Activated CD4-positive, alpha-beta T cell treated with anti-CD3 and anti-CD28 coated beads, Interleukin-2, amount 50 U/mL, for 24 hours (primary cell): ENCODE results near the gene LAIR2.
"Not testable (repeated sequence)": the region's sequence is repeated elsewhere in the genome, so short reads cannot be mapped to it uniquely, and the experiment has no call there.

Experiments used
- DNase-seq, 2 donors: peaks; one replicate each; pipeline ENCODE4 v3.0.0-alpha.2; 2020; ENCODE audit warnings: low read depth in 1 of 2, low spot score in 1 of 2

LAIR2 gene

DNA sequence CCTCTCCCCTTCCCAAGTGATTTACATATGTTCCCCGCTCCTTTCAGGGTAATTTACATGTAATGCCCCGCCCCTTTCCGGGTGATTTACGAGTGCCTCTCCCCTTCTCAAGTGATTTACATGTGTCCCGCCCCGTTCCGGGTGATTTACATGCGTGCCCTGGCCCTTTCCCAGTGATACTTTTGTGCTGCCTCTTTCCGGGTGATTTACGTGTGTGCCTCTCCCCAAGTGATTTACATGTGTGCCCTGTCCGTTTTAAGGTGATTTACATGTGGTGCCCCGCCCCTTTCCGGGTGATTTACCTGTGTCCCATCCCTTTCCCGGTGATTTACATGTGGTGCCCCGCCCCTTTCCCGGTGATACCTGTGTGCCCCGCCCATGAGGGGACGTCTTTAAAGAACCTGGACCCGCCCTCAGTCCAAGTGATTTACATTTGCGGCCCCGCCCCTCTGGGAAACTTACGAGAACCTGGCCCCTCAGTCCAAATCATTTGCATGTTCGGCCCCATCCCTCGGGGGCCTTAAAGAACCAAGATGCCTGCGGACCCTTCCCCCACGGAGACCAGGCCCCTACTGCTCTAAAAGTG, 38.5 kb upstream of the LAIR2 start:
- peak; percentile 65 to 75 for DNase-seq

DNA sequence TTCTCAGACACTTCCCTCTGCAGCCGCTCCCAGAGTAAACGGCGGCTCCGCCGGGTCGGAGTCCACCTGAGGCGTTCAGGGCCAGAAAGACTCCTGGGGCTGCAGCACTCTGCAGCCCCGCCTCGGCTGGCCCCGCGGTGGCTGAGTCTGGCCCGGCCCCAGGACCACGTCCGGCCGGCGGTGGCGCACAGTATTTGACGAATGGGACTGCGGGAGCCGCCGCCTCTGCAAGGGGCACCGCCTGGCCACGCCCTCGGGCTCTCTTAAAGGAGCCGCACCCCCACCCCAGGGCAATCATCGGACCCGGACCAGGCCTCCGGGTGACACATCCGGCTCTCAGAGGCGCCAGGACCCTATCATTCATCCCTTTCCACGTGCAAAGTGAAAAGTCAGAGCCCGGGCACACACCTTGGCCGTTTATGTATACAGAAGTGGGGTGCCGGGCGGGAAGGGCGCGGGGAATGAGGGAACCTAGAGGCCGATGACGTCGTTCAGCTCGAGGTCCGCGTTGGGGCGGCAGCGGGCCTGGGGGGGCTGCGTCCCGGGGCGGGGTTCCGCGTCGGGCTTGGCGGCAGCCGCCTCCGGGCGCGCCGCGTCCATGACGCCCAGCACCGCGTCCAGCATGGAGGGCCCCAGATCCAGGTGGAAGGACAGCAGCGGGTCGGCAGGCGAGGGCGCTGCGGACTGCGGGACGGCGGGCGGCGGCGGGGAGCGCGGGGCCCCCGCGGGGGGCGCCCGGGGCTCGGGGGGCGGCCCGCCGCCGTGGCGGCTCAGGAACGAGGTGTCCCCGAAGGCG, 37.8 kb upstream of the LAIR2 start:
- peak; percentile 52 to 57 for DNase-seq

DNA sequence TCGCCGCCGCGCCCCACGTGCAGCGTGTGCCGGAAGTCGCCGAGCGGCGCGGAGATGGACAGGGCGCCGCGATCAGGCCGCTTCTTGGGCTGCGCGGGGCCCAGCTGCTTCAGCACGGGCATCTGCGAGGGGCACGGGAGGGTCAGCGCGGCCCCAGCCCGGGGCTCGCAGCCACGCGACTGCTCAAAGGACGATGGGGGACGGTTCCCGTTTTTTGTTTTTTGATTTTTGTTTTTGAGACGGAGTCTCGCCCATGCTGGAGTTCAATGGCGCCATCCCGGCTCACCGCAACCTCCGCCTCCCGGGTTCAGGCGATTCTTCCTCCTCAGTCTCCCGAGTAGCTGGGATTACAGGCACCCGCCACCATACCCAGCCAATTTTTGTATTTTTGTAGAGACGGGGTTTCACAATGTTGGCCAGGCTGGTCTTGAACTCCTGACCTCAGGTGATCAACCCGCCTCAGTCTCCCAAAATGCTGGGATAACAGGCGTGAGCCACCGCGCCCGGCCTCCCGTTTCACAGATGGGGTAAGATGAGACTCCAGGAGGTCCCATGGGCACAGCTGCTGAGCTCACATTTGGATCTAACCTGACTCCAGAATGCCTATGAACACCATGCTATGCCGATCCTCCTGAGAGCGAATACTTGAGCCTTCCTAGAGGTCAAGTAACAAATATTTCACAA, 37.1 kb upstream of the LAIR2 start:
- DNase-seq, result no peak

DNA sequence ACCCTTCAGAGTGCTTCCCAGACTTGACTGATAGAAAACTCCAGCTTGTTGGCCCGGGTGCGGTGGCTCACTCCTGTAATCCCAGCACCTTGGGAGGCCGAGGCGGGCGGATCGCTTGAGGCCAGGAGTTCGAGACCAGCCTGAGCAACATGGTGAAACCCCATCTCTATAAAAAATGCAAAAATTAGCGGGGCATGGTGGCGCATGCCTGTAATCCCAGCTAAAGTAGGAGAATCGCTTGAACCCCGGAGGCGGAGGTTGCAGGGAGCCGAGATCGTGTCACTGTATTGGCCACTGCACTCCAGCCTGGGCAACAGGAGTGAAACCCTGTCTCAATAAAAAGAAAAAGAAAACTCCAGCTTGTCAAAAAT, 36.5 kb upstream of the LAIR2 start:
- not testable (repeated sequence) for DNase-seq

DNA sequence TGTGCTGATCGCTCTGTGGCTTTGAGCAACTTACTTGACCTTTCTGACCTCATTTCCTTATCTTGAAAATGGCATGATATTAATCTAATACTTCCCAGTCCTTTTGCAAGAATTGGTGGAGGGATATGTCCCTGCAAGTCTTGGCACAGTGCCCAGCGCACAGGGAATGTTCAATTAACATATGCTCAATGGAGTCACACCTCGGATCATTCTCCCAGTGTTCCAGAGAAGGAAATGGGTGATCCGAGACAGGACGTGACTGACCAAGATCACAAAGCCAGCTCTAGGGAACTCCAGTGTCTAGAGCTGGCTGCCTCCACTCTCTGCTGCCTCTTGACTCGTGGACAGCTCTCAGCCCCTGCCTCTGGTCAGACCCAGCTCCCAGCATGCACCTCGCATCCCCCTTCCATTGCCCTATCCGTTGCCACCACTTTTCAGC, 33.1 kb upstream of the LAIR2 start:
- no peak for DNase-seq

DNA sequence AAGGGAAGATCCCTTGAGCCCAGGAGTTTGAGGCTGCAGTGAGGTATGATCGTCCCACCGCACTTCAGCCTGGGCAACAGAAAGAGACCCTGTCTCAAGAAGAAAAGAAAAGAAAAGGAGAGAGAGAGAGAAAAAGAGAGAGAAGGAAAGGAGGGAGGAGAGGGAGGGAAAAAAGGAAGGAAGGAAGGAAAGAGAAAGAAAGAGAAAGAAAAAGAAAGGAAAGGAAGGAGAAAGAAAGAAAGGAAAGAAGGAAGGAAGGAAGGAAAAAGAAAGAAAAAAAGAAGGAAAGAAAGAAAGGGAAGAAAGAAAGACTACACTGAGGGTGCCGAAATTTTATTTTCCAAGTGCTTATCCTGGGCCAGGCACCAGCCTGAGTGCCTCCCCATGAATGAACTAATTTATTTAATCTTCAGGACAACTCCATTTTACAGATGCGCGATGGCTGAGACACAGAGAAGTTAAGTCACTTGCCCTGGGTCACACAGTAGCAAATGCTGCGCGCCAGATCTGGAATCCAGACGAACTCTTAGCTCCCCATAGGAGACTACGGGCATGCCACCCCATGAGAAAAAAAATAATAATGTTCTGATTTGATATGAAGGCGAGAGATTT, 32.2 kb upstream of the LAIR2 start:
- no peak for DNase-seq

DNA sequence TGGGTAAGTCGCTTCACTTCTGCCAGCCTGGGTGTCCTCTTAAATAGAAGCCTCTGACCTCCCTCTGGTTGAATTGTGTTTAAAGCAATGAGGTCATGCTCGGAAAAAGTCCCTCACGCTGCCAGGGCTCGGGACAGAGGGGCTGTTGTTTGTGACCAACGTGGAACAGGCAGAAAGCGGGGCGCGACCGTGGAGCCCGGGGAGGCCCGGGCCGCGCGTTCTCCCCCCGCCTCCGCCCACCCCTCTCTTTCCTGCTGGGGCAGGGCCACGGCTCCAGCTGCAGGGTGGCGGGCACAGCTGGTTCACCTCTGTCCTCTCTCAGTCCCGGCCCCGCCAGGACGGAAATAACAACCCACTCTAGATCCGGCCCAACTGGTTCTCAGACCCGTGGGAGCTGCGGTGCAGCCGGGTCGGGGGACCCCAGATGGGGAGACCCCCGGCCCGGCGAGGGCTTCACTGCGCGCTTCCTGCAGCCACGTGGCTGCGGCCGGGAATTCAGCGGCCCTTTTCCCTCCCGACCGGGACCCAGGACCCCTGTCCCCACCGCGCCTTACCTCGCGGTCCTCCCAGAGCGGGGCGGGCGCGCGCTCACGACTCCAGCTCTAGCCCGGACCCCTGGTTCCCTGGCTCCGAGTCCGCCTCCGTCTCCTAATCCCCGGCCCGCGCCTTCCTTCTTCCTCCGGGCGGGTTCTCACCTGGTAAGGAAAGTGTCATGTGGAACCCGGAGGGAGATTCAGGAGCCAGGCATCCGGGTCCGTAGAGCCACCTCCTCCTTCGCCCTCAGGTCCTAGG, 31.4 kb upstream of the LAIR2 start:
- no peak for DNase-seq

DNA sequence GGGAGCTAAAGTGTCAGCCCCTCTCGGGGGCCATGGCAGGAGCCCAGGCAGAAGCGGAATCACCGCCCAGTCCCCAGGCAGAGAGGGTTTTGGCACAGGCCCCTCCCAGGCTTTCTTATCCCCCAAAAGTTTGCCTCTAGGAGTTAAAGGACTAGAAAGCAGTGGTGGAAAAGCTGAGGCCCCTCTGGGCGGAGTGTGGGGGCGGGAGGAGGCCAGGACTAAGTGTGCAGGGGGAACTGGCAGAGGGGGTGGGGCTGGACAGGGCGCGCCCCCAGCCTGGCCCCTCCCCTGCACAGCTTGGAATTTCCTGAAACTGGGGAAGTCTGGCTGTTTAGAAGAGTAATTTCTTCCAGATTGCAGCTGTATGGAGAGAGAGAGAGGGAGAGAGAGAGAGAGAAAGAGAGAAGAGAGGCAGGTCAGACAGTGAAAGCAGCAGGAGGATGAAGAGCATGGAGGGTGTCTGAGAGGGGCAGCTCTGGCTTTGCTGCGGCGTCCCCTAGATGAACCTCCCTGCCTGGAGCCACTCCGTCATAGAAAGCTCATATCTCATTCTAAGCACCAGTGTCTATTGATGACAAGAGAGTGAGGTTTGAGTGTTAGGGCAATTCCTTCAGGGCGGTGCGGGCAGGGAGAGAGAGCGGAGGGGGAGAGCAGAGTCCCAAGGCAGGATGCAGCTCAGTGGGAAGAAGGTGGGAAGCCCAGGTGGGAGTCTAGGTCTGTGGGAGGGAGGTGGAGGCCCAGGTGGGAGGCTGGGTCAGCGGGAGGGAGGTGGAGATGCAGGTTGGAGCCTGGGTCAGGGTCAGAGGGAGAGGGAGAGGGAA, 29.4 kb upstream of the LAIR2 start, which contains the start of gene CDC42EP5:
Gene CDC42EP5 (minus strand): TSS at position 226 of the 821 bp plus-strand sequence. CDS start 7,749 bp downstream, outside the sequence.
- no peak for DNase-seq

DNA sequence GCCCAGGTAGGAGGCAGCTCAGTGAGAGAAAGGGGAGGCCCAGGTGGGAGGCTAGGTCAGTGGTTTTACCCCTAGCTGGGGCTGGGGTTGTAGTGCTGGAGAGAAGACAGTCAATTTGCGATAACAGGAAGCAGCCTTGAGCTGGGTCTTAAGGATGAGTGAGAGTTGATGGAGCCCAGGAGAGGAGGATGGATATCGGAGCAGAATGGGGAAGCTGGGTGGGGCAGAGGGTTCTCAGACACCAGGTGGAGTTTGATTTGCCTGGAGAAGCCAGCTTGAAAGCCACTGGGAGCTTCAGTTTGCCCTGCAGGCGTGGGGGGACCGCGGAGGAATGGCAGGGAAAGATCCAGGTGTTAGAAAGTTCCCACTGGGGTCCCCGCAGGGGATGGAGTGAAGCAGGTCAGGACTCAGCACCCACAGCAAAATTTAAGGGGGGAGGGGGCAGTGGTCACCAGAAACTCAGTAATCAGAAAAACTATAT, 28.7 kb upstream of the LAIR2 start:
- no peak for DNase-seq

DNA sequence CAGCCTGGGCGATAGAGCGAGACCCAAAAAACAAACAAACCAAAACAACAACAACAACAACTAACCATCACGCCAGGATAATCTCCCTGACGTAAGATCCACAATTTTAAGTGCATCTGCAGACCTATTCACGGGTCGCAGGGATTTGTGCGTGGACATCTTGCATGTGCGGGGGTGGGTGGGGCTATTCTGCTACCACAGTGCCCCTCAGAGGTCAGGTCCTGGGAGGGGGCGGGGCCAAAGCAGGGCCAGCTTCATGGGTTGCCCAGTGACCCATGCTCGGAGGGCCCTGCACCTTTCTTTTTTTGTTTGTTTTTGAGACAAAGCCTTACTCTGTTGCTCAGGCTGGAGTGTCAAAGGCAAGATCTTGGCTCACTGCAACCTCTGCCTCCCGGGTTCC, 26.9 kb upstream of the LAIR2 start:
- no peak for DNase-seq

DNA sequence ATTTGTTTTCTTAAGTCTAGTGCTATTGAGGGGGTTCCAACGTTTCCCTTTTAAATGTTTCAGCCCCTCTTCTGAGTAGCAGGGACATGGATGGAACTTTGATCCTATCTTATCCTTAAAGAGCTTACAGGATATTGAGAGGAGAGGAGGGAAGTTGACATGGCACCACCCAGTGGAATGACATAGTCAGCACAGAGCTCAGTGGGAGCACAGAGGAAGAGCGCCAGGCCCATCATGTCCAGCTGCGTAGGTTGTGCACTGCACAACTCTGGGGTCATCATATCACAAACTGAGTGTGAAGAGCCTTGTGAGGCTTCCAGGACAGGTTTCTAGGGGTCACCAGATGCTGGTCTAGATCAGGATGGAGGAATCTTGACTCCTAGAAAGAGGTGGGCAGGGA, 25.0 kb upstream of the LAIR2 start:
- no peak for DNase-seq

DNA sequence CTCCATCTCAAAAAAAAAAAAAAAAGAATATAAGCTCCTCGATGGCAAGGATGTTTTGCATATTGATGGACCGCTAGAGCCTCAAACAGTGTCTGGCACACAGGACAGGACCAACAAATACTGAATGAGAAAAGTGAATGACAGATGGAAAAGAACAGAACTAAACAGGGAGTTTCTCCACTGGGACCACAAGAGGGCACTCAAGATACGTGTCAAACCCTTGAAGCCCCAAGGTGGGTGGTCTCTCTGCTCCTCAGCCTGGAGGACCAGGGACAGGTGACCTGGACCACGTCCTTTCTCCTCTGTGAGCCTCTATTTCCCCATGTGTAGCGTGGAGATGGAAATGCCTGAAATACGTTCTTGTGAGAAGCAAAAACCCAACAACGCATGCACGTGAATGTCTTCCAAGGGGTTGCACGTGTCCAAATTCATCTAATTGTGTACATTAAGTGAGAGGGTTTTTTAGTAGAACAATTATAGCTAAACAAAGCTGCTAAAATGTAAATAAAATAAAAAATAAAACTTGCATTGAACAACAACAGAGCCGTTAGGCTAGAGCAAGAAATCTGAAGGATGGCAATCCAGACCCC, 23.9 kb upstream of the LAIR2 start:
- no peak for DNase-seq

DNA sequence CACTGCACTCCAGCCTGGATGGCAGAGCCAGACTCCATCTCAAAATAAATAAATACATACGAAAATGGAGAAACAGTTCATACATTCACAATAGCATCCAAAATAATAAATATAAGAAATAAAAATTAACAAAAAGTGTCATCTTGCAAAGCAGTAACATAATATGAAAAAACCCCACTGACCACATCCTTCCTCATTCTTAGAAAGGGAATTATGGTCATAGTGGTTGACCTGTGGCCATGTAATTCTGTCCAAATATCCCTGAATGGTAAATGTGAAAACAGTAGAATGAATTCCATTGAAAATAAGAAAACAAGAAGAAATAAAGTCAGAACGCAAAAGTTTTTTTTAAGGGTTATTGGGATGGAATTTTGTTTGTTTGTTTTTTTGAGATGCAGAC, 22.6 kb upstream of the LAIR2 start:
- DNase-seq, result no peak

DNA sequence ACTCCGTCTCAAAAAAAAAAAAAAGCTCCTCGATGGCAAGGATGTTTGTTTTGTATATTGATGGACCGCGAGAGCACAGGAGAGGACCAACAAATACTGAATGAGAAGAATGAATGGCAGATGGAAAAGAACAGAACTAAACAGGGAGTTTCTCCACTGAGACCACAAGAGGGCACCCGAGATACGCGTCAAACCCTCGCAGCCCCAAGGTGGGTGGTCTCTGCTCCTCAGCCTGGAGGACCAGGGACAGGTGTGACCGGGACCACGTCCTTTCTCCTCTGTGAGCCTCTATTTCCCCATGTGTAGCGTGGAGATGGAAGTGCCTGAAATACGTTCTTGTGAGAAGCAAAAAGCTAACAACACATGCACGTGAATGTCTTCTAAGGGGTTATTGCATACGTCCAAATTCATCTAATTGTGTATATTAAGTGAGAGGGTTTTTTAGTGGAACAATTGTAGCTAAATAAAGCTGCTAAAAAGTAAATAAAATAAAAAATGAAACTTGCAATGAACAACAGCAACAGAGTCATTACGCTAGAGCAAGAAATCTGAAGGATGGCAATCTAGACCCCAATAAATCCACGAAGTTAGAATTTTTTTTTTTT, 21.2 kb upstream of the LAIR2 start:
- DNase-seq, result peak in 1 of 2 donors; percentile 35

DNA sequence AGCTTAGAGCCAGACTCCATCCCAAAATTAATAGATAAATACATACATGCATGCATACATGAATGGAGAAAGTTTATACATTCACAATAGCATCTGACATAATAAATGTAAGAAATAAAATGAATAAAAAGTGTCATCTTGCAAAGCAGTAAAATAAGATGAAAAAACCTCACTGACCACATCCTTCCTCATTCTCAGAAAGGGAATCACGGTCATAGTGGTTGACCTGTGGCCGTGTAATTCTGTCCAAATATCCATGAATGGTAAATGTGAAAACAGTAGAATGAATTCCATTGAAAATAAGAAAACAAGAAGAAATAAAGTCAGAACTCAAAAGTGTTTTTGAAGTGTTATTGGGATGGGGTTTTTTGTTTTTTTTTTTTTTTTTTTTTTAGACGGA, 19.7 kb upstream of the LAIR2 start:
- DNase-seq, result no peak

DNA sequence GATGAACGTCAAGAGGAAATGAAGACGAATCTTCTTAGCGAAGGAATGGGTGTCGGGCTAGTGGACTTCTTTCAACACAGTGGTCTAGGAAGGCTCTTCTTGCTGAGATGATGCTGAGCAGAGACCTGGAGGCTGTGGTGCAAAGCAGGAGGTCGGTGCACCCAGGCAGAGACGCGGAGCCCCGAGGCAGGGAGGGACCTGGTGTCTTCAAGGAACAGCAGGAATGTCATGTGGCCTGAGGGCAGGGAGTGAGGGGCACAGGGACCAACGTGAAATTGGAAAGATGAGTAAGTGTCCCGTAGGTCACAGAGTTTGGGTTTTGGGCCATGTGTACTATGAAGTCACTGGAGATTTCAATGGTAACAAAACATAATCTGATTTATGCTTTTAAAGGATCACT, 18.2 kb upstream of the LAIR2 start:
- DNase-seq, result no peak

DNA sequence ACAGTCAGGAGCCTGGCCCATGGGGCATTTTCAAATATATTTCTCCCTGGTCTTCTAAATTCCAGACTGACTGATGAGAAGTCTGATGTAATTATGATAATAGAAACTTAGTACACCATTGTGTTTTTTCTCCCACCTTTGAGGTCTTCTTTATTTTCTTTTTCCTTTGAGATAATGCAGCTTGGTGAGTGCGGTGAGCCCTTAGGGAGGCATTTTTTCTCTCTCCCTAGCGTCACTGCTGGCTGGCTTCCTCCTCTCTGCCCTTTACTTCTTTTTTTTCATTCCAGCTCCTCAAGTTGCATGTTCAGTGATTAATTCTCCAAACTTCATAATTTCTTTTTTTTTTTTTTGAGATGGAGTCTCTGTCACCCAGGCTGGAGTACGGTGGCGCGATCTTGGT, 16.8 kb upstream of the LAIR2 start:
- no peak for DNase-seq

DNA sequence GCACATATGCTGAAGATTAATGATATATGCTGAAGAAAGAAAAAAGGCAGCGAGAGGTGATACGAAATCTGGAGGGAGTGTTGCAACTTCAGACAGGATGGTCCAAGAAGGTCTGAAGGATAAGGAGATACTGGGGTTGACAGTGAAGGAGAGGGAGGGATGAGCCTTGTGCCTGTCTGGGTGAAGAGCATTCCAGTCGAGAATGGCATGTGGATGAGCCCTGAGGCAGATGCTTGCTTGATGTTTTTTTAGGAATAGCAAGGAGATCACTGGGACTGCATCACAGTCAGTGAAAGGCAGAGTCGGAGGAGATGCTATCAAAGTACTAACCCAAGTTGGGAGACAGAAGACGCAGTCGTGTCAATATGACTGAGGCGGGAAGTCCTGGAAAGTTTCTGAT, 13.3 kb upstream of the LAIR2 start:
- no peak for DNase-seq

DNA sequence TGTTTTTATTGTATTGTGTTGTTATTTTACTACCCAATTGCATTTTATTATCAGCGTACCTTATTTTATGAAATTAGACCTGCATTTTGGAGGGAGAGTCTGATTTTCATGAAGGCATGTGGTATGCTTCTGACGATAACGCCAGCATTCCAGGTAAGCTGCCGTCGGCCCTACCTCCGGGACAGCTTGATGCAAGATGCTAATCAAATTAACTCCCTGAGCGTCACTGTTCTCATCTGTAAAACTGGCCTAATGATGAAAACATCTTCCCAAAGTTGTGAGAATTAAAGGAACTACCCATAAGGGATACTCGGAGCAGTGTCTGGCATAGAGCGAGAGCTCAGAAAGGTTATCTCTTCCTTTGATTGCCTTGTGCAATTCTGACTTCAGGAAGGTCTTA, 12.9 kb upstream of the LAIR2 start:
- DNase-seq, result no peak
